ENCODE results near the gene RAD51C. TPM values are rescaled to one million over a fixed set of nuclear protein-coding genes. Genes with fewer than 3 reads are reported as not detected.
"Not testable (repeated sequence)": the region's sequence is repeated elsewhere in the genome, so short reads cannot be mapped to it uniquely, and the experiment has no call there.

RAD51C gene
- total RNA-seq, 2 donors from 2014 or later: 30.4 to 32.5 TPM

GRCh38 chr17:58667934-58668597 lies 24.3 kb upstream of the RAD51C start:
- Histone ChIP-seq H3K27me3 (replicated peaks; ENCODE audit: insufficient read depth) (no peaks in the 10 kb centered on the region), H3K27ac (peak overlapping the region; percentile 88 to 91), H3K36me3 (no peaks in the 10 kb centered on the region), H3K4me1 (replicated peaks) (no peaks in the 10 kb centered on the region), H3K9me3 (no peaks in the 10 kb centered on the region), H3K4me3 (no peak overlapping the region)
- TF ChIP-seq POLR2A (IDR thresholded peaks at IDR 0.05): no peak
- no peak for TF ChIP-seq POLR2AphosphoS5 (IDR thresholded peaks at IDR 0.05)
- TF ChIP-seq, protein P1, sequence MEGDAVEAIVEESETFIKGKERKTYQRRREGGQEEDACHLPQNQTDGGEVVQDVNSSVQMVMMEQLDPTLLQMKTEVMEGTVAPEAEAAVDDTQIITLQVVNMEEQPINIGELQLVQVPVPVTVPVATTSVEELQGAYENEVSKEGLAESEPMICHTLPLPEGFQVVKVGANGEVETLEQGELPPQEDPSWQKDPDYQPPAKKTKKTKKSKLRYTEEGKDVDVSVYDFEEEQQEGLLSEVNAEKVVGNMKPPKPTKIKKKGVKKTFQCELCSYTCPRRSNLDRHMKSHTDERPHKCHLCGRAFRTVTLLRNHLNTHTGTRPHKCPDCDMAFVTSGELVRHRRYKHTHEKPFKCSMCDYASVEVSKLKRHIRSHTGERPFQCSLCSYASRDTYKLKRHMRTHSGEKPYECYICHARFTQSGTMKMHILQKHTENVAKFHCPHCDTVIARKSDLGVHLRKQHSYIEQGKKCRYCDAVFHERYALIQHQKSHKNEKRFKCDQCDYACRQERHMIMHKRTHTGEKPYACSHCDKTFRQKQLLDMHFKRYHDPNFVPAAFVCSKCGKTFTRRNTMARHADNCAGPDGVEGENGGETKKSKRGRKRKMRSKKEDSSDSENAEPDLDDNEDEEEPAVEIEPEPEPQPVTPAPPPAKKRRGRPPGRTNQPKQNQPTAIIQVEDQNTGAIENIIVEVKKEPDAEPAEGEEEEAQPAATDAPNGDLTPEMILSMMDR (IDR thresholded peaks at IDR 0.05): no peak
- WGBS: 59% methylated on average over 1 of the region's 1 CpG
- DNase-seq (ENCODE audit: low spot score): no peak
- intact Hi-C loops (cut with DNase I): no loop called here

DNA sequence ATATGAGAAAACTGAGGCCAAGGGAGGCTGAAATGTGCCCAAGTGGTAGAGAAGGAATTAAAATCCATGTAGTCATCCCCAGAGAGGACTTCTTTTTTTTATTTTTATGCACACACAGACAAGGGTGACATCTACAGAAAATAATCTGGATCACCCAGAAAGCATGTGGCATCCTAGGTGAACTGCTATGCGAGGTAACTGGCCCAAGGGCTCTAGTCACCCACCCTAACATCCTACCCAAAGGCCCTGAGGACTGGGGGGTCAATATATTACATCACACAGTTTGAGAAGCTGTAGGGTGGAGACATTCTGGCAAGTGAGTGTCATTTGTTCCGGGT lies 23.8 kb upstream of the RAD51C start:
- Histone ChIP-seq H3K36me3 (no peaks in the 10 kb centered on the region), H3K9me3 (no peaks in the 10 kb centered on the region), H3K27ac (peak overlapping the region; percentile 88 to 91), H3K4me3 (no peak overlapping the region), H3K4me1 (replicated peaks) (no peaks in the 10 kb centered on the region), H3K27me3 (replicated peaks; ENCODE audit: insufficient read depth) (no peaks in the 10 kb centered on the region)
- TF ChIP-seq POLR2A (IDR thresholded peaks at IDR 0.05) (no peak), POLR2AphosphoS5 (IDR thresholded peaks at IDR 0.05) (no peak)
- TF ChIP-seq, protein P1 (IDR thresholded peaks at IDR 0.05): no peak
- DNase-seq (ENCODE audit: low spot score): no peak
- 84% methylated on average over 2 of the region's 2 CpGs for WGBS
- intact Hi-C loops (cut with DNase I): no loop called here

DNA sequence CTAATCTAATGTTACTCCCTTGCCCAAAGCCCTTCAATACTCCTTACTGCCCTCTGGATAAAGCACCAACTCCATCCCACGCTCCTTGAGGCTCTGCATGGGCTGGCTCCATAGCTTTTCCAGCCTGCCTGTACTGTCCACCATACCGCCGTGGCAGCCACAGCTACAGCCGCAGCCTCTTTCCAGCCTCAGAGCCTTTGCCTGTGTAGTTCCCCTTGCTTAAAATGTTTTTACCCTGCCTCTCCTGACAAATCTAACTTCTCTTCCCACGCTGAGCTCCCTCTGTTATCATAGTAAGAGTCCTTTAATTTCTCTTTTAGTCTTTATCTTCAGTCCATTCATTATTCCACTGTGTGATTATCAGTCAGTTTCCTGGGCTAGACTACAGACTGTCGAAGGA lies 22.5 kb upstream of the RAD51C start:
- intact Hi-C loops (cut with DNase I): no loop called here
- Histone ChIP-seq H3K36me3 (no peaks in the 10 kb centered on the region), H3K4me1 (replicated peaks) (no peaks in the 10 kb centered on the region), H3K27me3 (replicated peaks; ENCODE audit: insufficient read depth) (no peaks in the 10 kb centered on the region), H3K27ac (no peak overlapping the region), H3K9me3 (no peaks in the 10 kb centered on the region), H3K4me3 (no peak overlapping the region)
- DNase-seq (ENCODE audit: low spot score): no peak
- TF ChIP-seq, protein P1 (IDR thresholded peaks at IDR 0.05): no peak
- TF ChIP-seq POLR2AphosphoS5 (IDR thresholded peaks at IDR 0.05) (no peak), POLR2A (IDR thresholded peaks at IDR 0.05) (no peak)
- WGBS: 73% methylated on average over 6 of the region's 6 CpGs

DNA sequence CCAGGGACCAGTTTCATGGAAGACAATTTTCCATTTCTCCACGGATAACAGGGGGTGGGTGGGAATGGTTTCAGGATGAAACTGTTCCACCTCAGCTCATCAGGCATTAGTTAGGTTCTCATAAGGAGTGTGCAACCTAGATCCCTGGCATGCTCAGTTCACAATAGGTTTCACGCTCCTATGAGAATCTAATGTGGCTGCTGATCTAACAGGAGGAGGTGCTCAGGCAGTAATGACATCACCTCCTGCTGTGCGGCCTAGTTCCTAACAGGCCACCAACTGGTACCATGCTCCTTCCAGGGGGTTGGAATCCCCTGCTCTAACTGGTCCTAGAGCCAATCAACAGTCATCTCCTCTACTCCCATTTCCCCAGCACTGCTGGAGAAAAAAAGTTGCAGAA lies 20.4 kb upstream of the RAD51C start:
- H3K4me3 ChIP-seq: no peak overlapping the region
- no peak overlapping the region for H3K27ac ChIP-seq
- intact Hi-C loops (cut with DNase I): no loop called here
- DNase-seq (ENCODE audit: low spot score): no peak
- H3K27me3 ChIP-seq (replicated peaks; ENCODE audit: insufficient read depth): no peaks in the 10 kb centered on the region
- no peaks in the 10 kb centered on the region for H3K4me1 ChIP-seq (replicated peaks)
- H3K9me3 ChIP-seq: no peaks in the 10 kb centered on the region
- WGBS: 83% methylated on average over 3 of the region's 3 CpGs
- no peaks in the 10 kb centered on the region for H3K36me3 ChIP-seq
- no peak for TF ChIP-seq POLR2AphosphoS5 (IDR thresholded peaks at IDR 0.05)
- no peak for TF ChIP-seq POLR2A (IDR thresholded peaks at IDR 0.05)
- TF ChIP-seq, protein P1 (IDR thresholded peaks at IDR 0.05): no peak

GRCh38 chr17:58677194-58677880 lies 15.1 kb upstream of the RAD51C start:
- WGBS: 75% methylated on average over 4 of the region's 4 CpGs
- Histone ChIP-seq H3K4me3 (no peak overlapping the region), H3K27me3 (replicated peaks; ENCODE audit: insufficient read depth) (no peaks in the 10 kb centered on the region), H3K27ac (no peak overlapping the region), H3K36me3 (no peaks in the 10 kb centered on the region), H3K9me3 (no peaks in the 10 kb centered on the region), H3K4me1 (replicated peaks) (no peaks in the 10 kb centered on the region)
- no peak for TF ChIP-seq POLR2A (IDR thresholded peaks at IDR 0.05)
- TF ChIP-seq POLR2AphosphoS5 (IDR thresholded peaks at IDR 0.05): no peak
- TF ChIP-seq, protein P1 (IDR thresholded peaks at IDR 0.05): no peak
- intact Hi-C loops (cut with DNase I): no loop called here
- no peak for DNase-seq (ENCODE audit: low spot score)

DNA sequence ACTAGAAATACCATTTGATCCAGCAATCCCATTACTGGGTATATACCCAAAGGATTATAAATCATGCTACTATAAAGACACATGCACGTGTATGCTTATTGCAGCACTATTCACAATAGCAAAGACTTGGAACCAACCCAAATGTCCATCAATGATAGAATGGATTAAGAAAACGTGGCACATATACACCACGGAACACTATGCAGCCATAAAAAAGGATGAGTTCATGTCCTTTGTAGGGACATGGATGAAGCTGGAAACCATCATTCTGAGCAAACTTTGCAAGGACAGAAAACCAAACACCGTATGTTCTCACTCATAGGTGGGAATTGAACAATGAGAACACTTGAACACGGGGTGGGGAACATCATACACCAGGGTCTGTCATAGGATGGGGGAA lies 14.1 kb upstream of the RAD51C start:
- H3K4me1 ChIP-seq (replicated peaks); H3K27ac ChIP-seq; H3K27me3 ChIP-seq (replicated peaks; ENCODE audit: insufficient read depth); H3K4me3 ChIP-seq; DNase-seq (ENCODE audit: low spot score); H3K9me3 ChIP-seq; intact Hi-C loops (cut with DNase I); H3K36me3 ChIP-seq: not testable (repeated sequence)
- 84% methylated on average over 5 of the region's 5 CpGs for WGBS

All from prostate gland (tissue), 2 donors.